K562 treated with DMSO at 1 percent for 24 hours (cell line): Measurements from ENCODE around the gene PACSIN2. TPM values are rescaled to one million over a fixed set of nuclear protein-coding genes. Genes with fewer than 3 reads are reported as not detected.

Experiments
- total RNA-seq: library from RNA; unstranded; fragments of 300-600 nt; gene quantifications from 2 replicates; pipeline ENCODE4 v1.2.3, GENCODE V29; 2022; ENCODE audit warnings: low read depth; ENCODE audit not compliant: insufficient read depth

The PACSIN2 gene, protein sequence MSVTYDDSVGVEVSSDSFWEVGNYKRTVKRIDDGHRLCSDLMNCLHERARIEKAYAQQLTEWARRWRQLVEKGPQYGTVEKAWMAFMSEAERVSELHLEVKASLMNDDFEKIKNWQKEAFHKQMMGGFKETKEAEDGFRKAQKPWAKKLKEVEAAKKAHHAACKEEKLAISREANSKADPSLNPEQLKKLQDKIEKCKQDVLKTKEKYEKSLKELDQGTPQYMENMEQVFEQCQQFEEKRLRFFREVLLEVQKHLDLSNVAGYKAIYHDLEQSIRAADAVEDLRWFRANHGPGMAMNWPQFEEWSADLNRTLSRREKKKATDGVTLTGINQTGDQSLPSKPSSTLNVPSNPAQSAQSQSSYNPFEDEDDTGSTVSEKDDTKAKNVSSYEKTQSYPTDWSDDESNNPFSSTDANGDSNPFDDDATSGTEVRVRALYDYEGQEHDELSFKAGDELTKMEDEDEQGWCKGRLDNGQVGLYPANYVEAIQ
- 61.1 and 64.9 TPM in 2 replicates for total RNA-seq

DNA sequence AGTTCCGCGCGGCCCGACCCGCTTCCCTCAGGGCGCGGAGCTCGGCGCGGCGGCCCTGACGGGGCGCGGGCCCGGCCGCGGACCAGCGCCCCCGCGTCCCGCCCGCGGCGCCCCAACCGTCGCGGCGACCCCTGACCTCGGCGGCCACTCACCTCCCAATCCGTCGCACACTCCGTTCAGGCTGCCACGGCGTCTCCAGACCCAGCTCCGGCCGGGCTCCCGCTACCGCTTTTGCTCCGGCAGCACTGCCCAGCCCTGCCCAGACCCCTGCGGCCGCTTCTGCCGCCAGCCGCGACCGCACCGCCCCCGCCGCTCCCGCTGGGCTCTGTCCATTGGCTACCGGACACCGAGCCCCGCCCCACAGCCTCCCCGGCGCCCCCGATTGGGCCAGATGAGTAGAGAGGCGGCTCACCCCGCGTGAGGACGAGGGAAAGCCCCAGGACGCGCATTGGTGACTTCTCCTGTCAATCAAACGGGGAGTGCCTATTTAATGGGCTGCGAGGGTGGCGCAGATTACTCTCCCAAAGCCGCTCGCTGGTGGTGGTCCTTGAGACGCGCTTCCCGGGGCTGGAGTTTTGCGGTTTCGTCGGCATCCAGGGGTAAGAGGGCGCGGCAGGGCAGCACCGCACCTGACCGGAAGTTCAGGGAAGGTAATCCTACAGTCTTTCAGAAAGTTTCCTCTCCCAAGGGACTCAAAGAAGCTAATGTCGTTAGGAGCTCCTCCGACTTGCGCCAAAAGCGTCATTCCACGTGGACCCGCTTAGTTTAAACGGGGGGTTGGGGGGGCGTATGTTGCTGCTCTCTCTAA, at the start of gene PACSIN2:
Gene PACSIN2, minus strand, starts transcription at position 281 of the 808 bp plus-strand sequence. CDS start 103,069 bp downstream, outside the sequence.

DNA sequence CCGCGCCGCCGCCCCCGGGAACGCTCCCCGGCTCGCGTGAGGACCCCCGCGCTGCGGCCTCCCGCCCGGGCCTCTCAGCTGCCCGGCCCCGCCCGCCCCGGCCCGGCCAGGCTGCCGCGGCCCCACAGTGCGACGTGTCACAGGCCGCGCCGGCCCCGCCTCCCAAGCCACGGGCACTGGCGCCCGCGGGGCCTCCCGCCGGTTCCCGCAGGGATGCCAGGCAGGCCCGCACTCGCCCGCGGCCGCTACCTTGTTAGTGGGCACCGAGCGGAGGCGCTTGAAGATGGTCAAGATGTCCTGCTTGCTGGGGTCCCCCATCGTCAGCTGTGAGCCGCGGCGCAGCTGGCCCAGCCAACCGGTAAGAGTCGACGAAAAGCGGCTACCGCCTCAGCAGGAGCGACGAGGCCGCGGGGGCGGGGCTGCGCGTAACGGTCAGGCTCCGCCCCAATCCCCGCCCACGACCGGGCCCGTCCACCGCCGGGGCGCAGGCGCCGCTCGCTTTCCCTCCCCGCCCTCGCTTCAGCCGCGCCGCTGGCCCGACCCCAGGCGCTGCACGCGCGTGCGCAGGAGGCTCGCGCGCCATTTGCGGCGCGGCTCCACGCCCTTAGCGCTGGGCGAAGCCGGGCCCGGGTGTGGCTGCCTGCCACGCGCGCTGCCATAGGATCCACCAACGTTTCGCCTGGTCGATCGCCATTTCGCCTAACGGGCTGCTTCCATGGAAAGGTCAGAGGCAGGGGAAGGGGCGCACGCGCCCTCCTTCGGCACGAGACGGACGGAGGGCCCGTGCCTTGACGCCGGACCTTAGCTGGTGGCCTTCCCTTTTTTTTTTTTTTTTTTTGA, 157.9 kb downstream of the PACSIN2 start, which contains the start of gene ARFGAP3:
Gene ARFGAP3, minus strand, starts transcription at position 409 of the 840 bp plus-strand sequence. Its CDS starts 91 bp downstream, at position 318.

Other genes starting within 250 kb of the PACSIN2 start
- gene ARFGAP3, start 157.9 kb downstream of the PACSIN2 start, total RNA-seq, result 25.3 and 30.4 TPM in 2 replicates
- gene TTLL1, start 74.2 kb upstream of the PACSIN2 start, total RNA-seq, result 2.5 and 2.7 TPM in 2 replicates
- 1.3 TPM in 1 of 2 replicates, not detected in the other for gene BIK, start 95.6 kb upstream of the PACSIN2 start, total RNA-seq
- 20.0 and 25.5 TPM in 2 replicates for gene MCAT, start 128.2 kb upstream of the PACSIN2 start, total RNA-seq
- gene TSPO, start 136.4 kb upstream of the PACSIN2 start, total RNA-seq, result 104 and 123 TPM in 2 replicates
- 90.8 and 98.2 TPM in 2 replicates for gene TTLL12, start 172.0 kb upstream of the PACSIN2 start, total RNA-seq